ENCODE results near the gene RIC3. TPM values are rescaled to one million over a fixed set of nuclear protein-coding genes. Genes with fewer than 3 reads are reported as not detected.

Gene RIC3
- total and polyA plus RNA-seq, 7 donors: 0.46 to 8.4 (median 3.4) TPM

- WGBS, 3 donors: 45 to 67% (median 55%) methylated on average over 1 of the region's 1 CpG
- Histone ChIP-seq H3K9me3 (no peaks in the 10 kb centered on the region), H3K27me3 (ENCODE audit: insufficient read depth in 3 of 3, low read length in 2 of 3) (peaks cover 0 to 5% (median 0%) of the 10 kb centered on the region in 3 donors), H3K4me1 (peaks cover 4% of the 10 kb centered on the region), H3K27ac (no peak overlapping the region), H3K36me3 (ENCODE audit: insufficient read depth in 1 of 2, low read depth in 1 of 2) (no peaks in the 10 kb centered on the region), H3K4me3 (no peak overlapping the region)
- no peak for TF ChIP-seq CTCF (IDR thresholded peaks at IDR 0.05)
- ATAC-seq (no peak), DNase-seq (no peak)
- intact Hi-C loops (cut with DNase I): no loop called here
These were observed 84.9 kb downstream of the RIC3 start for GRCh38 chr11:8083871-8084281.

GRCh38 chr11:8083088-8083395, 85.8 kb downstream of the RIC3 start:
- H3K4me1 ChIP-seq: peaks cover 4% of the 10 kb centered on the region
- no peaks in the 10 kb centered on the region for H3K9me3 ChIP-seq
- H3K36me3 ChIP-seq (ENCODE audit: insufficient read depth in 1 of 2, low read depth in 1 of 2): no peaks in the 10 kb centered on the region
- ATAC-seq: no peak
- H3K27me3 ChIP-seq (ENCODE audit: insufficient read depth in 3 of 3, low read length in 2 of 3): peaks cover 0 to 5% (median 0%) of the 10 kb centered on the region in 3 donors
- intact Hi-C loops (cut with DNase I): no loop called here
- TF ChIP-seq CTCF (IDR thresholded peaks at IDR 0.05): no peak
- 81 to 82% (median 82%) methylated on average over 9 of the region's 9 CpGs for WGBS, 3 donors
- no peak overlapping the region for H3K27ac ChIP-seq
- H3K4me3 ChIP-seq: no peak overlapping the region
- DNase-seq: no peak

- no peaks in the 10 kb centered on the region for H3K9me3 ChIP-seq
- H3K27ac ChIP-seq: no peak overlapping the region
- 91 to 93% (median 91%) methylated on average over 15 of the region's 15 CpGs for WGBS, 3 donors
- intact Hi-C loops (cut with DNase I): no loop called here
- H3K27me3 ChIP-seq (ENCODE audit: insufficient read depth in 3 of 3, low read length in 2 of 3): peaks cover 0 to 5% (median 0%) of the 10 kb centered on the region in 3 donors
- no peaks in the 10 kb centered on the region for H3K36me3 ChIP-seq (ENCODE audit: insufficient read depth in 1 of 2, low read depth in 1 of 2)
- no peak for DNase-seq
- peaks cover 4% of the 10 kb centered on the region for H3K4me1 ChIP-seq
- H3K4me3 ChIP-seq: no peak overlapping the region
- TF ChIP-seq CTCF (IDR thresholded peaks at IDR 0.05): no peak
- no peak for ATAC-seq
These were observed 86.3 kb downstream of the RIC3 start for GRCh38 chr11:8082391-8083087.

- Histone ChIP-seq H3K4me1 (peaks cover 4% of the 10 kb centered on the region), H3K4me3 (peak overlapping the region; percentile 67), H3K27ac (no peak overlapping the region), H3K27me3 (ENCODE audit: insufficient read depth in 3 of 3, low read length in 2 of 3) (peaks cover 0 to 5% (median 0%) of the 10 kb centered on the region in 3 donors), H3K9me3 (no peaks in the 10 kb centered on the region), H3K36me3 (ENCODE audit: insufficient read depth in 1 of 2, low read depth in 1 of 2) (no peaks in the 10 kb centered on the region)
- intact Hi-C loops (cut with DNase I): no loop called here
- no peak for TF ChIP-seq CTCF (IDR thresholded peaks at IDR 0.05)
- 21 to 36% (median 22%) methylated on average over 24 of the region's 24 CpGs for WGBS, 3 donors
- DNase-seq: no peak
- ATAC-seq: peak in 3 of 4 donors; percentile 33 to 43 (median 38)
These were observed 87.1 kb downstream of the RIC3 start for GRCh38 chr11:8081591-8082250.

Data from psoas muscle (tissue), 8 donors.